HepG2 (cell line): ENCODE measurements around the gene APOD. TPM values are rescaled to one million over a fixed set of nuclear protein-coding genes. Genes with fewer than 3 reads are reported as not detected.

Experiments used
- ATAC-seq: fragments of 200-7000 bp; cut with Tn5 transposase; 3 replicates; pipeline ENCODE4 v1.9.1; 2020; ENCODE audit warnings: mild to moderate bottlenecking, moderate library complexity
- BruUV-seq: library from RNA; stranded (reverse); fragments of 400-500 nt; replicated peaks from 2 replicates; lab custom pipeline; 2021; lab: Mats Ljungman, UMichigan
- CTCF ChIA-PET: fragments of 300-600 bp; formaldehyde crosslinking; extraction: SDS; loops from one replicate; lab custom pipeline; 2021; ENCODE audit warnings: low total read pairs, inconsistent platforms, low intra/inter-chr PET ratio; lab: Yijun Ruan, JAX
- POLR2A ChIA-PET: fragments of 350-600 bp; sonication (Branson Sonifier 250); formaldehyde crosslinking; loops from one replicate; lab custom pipeline; 2020; ENCODE audit warnings: antibody characterized with exemption, inconsistent platforms; lab: Yijun Ruan, JAX
- DNase-seq: peaks from one replicate; pipeline ENCODE4 v3.0.0-alpha.2; 2015; ENCODE audit warnings: low spot score
- FAIRE-seq: peaks from 3 replicates; lab custom pipeline; 2011; peaks lifted over from hg19 to GRCh38; lab: Jason Lieb, UNC
- H2AFZ ChIP-seq: one replicate; pipeline ENCODE4 v1.6.1; 2011; ENCODE audit warnings: low read length, inconsistent platforms
- H3K27ac ChIP-seq: fragments of 300-600 bp; 3 replicates; pipeline ENCODE4 v1.8.0; 2011; ENCODE audit warnings: mixed run types, mild to moderate bottlenecking, mixed read lengths, low read length, inconsistent platforms; ENCODE audit not compliant: insufficient read depth; ENCODE audit errors: extremely low read length
- H3K27me3 ChIP-seq, 2 experiments: fragments of 200-600 bp in 1 of 2; 2 replicates in 1 of 2; 3 replicates in 1 of 2; pipeline versions ENCODE4 v1.6.0 to v1.8.0; 2011; ENCODE audit warnings: low read length in 2 of 2, mild to moderate bottlenecking in 2 of 2, moderate library complexity in 2 of 2, inconsistent platforms in 1 of 2; ENCODE audit not compliant: insufficient read depth in 2 of 2, control insufficient read depth in 1 of 2
- H3K36me3 ChIP-seq, 2 experiments: fragments of 200-600 bp in 1 of 2; replicated peaks in 1 of 2; 2 replicates in 1 of 2; 3 replicates in 1 of 2; pipeline versions ENCODE4 v1.5.1 to v1.8.0; 2011; ENCODE audit warnings: low read length in 2 of 2, inconsistent platforms in 1 of 2; ENCODE audit not compliant: insufficient read depth in 2 of 2, control insufficient read depth in 1 of 2
- H3K4me1 ChIP-seq: 2 replicates; pipeline ENCODE4 v1.5.1; 2012; ENCODE audit warnings: low read length, inconsistent platforms; ENCODE audit not compliant: insufficient read depth
- H3K4me2 ChIP-seq: 2 replicates; pipeline ENCODE4 v1.6.0; 2011; ENCODE audit warnings: low read depth, low read length, inconsistent platforms
- H3K4me3 ChIP-seq, 3 experiments: fragments of 200-600 bp in 1 of 3; sonication (generic), shearing (Covaris generic) in 1 of 3; replicated peaks in 1 of 3; 2 replicates each; pipeline ENCODE4 v1.5.1; 2011 to 2016; ENCODE audit warnings: low read length in 3 of 3, inconsistent platforms in 2 of 3, low read depth in 2 of 3, mild to moderate bottlenecking in 2 of 3, control low read depth in 1 of 3, mixed read lengths in 1 of 3; ENCODE audit not compliant: insufficient read depth in 1 of 3
- H3K79me2 ChIP-seq: one replicate; pipeline ENCODE4 v1.6.1; 2011; ENCODE audit warnings: low read length, inconsistent platforms; ENCODE audit not compliant: insufficient read depth
- H3K9ac ChIP-seq: 2 replicates; pipeline ENCODE4 v1.6.0; 2011; ENCODE audit warnings: mild to moderate bottlenecking, low read depth, low read length, inconsistent platforms; ENCODE audit not compliant: insufficient read depth
- H3K9me3 ChIP-seq: 2 replicates; pipeline ENCODE4 v1.5.1; 2012; ENCODE audit warnings: mild to moderate bottlenecking, low read length
- H4K20me1 ChIP-seq: 2 replicates; pipeline ENCODE4 v1.6.0; 2011; ENCODE audit warnings: inconsistent platforms, mild to moderate bottlenecking, low read length, moderate library complexity; ENCODE audit not compliant: insufficient read depth
- GPN1 ChIP-seq: sonication (generic); formaldehyde crosslinking; IDR thresholded peaks from 2 replicates; pipeline ENCODE4 v1.5.1; 2020; ENCODE audit warnings: missing genetic modification reagents, borderline replicate concordance
- SIN3B ChIP-seq: fragments of 150-350 bp; IDR thresholded peaks from 2 replicates; pipeline ENCODE4 v1.6.1; 2014; ENCODE audit warnings: low read length
- SIX1 ChIP-seq: sonication (generic); formaldehyde crosslinking; IDR thresholded peaks from 2 replicates; pipeline ENCODE4 v1.4.0; 2020; ENCODE audit warnings: missing genetic modification reagents, borderline replicate concordance
- WGBS: methylation state at CpG from one replicate; pipeline ENCODE4 v1.1.6; 2017; ENCODE audit warnings: low lambda C conversion rate; 5-methylcytosine and 5-hydroxymethylcytosine counted together
- in situ Hi-C: cut with HindIII; loops from 2 replicates; pipeline ENCODE4 v1.10.0; 2017; ENCODE audit warnings: low pct_unique_long_range_greater_than_20kb; ENCODE audit not compliant: extremely low pct_ligation_motif_present
- intact Hi-C: fragments of 100-400 bp; cut with micrococcal nuclease; formaldehyde crosslinking; loops from one replicate; pipeline ENCODE4 v1.10.0; 2022; ENCODE audit not compliant: unreplicated experiment
- polyA plus RNA-seq, 8 experiments: library from polyadenylated mRNA; depleted of rRNA in 3 of 8; stranded (reverse) in 7 of 8; unstranded in 1 of 8; fragments of >200 nt; fragmentation: Illumina TruSeq in 4 of 8; extraction: Trizol in 4 of 8; gene quantifications; 2 replicates each; pipeline versions ENCODE4 v1.2.1 to v1.2.3, GENCODE V29; 2011 to 2016; ENCODE audit warnings: low read depth in 4 of 8, missing spikeins in 1 of 8, mixed read lengths in 1 of 8; ENCODE audit not compliant: insufficient read depth in 1 of 8
- total RNA-seq, 5 experiments: library from RNA; depleted of rRNA; stranded (reverse); fragments of >200 nt; fragmentation: Illumina TruSeq; extraction: Trizol; gene quantifications; 2 replicates each; pipeline ENCODE4 v1.2.3, GENCODE V29; 2016; ENCODE audit warnings: low read depth in 1 of 5
- TF ChIP-seq, protein P1 (sequence below): sonication (generic); formaldehyde crosslinking; IDR thresholded peaks from 2 replicates; pipeline ENCODE4 v1.5.0; 2020; ENCODE audit warnings: missing genetic modification reagents
- TF ChIP-seq, protein P2 (sequence below): sonication (generic); formaldehyde crosslinking; IDR thresholded peaks from 2 replicates; pipeline ENCODE4 v1.4.0; 2020; ENCODE audit warnings: mild to moderate bottlenecking, missing genetic modification reagents

The APOD gene
- total and polyA plus RNA-seq, 2 of the 13 experiments (the other 11 are each of a cell fraction or from before 2014, with no cell fraction given), result not detected

DNA sequence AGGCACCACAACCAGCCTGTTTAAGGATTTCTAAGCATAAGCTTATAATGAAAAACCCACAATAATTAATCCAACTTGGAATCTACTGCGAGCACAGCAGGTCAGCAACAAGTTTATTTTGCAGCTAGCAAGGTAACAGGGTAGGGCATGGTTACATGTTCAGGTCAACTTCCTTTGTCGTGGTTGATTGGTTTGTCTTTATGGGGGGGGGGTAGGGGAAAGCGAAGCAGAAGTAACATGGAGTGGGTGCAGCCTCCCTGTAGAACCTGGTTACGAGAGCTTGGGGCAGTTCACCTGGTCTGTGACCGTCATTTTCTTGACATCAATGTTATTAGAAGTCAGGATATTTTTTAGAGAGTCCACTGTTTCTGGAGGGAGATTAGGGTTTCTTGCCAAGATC lies 15.1 kb downstream of the APOD start:
- POLR2A ChIA-PET, result interaction anchor here (2.4 kb wide), 1 partner anchor 26 kb away, joined by 8 read pairs; the partner anchor contains the start of gene PPP1R2
- no peak overlapping the region for H3K4me3 ChIP-seq
- in situ Hi-C loops (no loop called here), intact Hi-C loops (no loop called here)
- no peaks in the 10 kb centered on the region for H3K36me3 ChIP-seq
- DNase-seq (no peak), ATAC-seq (no peak), FAIRE-seq (no peak)
- no peak overlapping the region for H3K27ac ChIP-seq
- no peaks in the 10 kb centered on the region for H4K20me1 ChIP-seq
- 56% methylated on average over 5 of the region's 5 CpGs for WGBS
- 0 out of 2 replicates have a peak, but pooled peaks cover 5% of the 10 kb centered on the region for H3K4me1 ChIP-seq
- H3K9me3 ChIP-seq, result no peaks in the 10 kb centered on the region
- no peak overlapping the region for H3K9ac ChIP-seq
- no peaks in the 10 kb centered on the region; a peak in 1 of 5 replicates for H3K27me3 ChIP-seq
- BruUV-seq, result no TSS peak
- no peak overlapping the region for H3K4me2 ChIP-seq
- CTCF ChIA-PET, result no interaction called here
- H3K79me2 ChIP-seq, result no peaks in the 10 kb centered on the region
- TF ChIP-seq, protein P1, sequence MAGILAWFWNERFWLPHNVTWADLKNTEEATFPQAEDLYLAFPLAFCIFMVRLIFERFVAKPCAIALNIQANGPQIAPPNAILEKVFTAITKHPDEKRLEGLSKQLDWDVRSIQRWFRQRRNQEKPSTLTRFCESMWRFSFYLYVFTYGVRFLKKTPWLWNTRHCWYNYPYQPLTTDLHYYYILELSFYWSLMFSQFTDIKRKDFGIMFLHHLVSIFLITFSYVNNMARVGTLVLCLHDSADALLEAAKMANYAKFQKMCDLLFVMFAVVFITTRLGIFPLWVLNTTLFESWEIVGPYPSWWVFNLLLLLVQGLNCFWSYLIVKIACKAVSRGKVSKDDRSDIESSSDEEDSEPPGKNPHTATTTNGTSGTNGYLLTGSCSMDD (CRISPR knock-in tag), result no peak
- TF ChIP-seq, protein P2, sequence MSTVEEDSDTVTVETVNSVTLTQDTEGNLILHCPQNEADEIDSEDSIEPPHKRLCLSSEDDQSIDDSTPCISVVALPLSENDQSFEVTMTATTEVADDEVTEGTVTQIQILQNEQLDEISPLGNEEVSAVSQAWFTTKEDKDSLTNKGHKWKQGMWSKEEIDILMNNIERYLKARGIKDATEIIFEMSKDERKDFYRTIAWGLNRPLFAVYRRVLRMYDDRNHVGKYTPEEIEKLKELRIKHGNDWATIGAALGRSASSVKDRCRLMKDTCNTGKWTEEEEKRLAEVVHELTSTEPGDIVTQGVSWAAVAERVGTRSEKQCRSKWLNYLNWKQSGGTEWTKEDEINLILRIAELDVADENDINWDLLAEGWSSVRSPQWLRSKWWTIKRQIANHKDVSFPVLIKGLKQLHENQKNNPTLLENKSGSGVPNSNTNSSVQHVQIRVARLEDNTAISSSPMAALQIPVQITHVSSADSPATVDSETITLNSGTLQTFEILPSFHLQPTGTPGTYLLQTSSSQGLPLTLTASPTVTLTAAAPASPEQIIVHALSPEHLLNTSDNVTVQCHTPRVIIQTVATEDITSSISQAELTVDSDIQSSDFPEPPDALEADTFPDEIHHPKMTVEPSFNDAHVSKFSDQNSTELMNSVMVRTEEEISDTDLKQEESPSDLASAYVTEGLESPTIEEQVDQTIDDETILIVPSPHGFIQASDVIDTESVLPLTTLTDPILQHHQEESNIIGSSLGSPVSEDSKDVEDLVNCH (CRISPR knock-in tag), result no peak
- no peak for TF ChIP-seq SIX1 (CRISPR knock-in tag)
- no peak for TF ChIP-seq GPN1 (CRISPR knock-in tag)
- TF ChIP-seq SIN3B, result no peak
- no peak overlapping the region for H2AFZ ChIP-seq
